WTC11 (cell line): ENCODE data around the gene ITPR1. TPM values are rescaled to one million over a fixed set of nuclear protein-coding genes. Genes with fewer than 3 reads are reported as not detected.

ENCODE experiments used
- ATAC-seq: fragments of 200-7000 bp; cut with Tn5 transposase; 2 replicates; pipeline ENCODE4 v1.10.0; 2021; ENCODE audit warnings: mild to moderate bottlenecking, moderate library complexity
- CTCF ChIA-PET: fragments of 300-600 bp; sonication (Branson Sonifier 250); formaldehyde crosslinking; loops from one replicate; lab custom pipeline; 2021; ENCODE audit warnings: antibody characterized with exemption; lab: Charles Lee
- POLR2A ChIA-PET: fragments of 350-600 bp; sonication (Branson Sonifier 250); formaldehyde crosslinking; loops from one replicate; lab custom pipeline; 2021; ENCODE audit warnings: antibody characterized with exemption; lab: Charles Lee
- DNase-seq: peaks from one replicate; pipeline ENCODE4 v3.0.0; 2021; ENCODE audit warnings: low spot score
- H3K27ac Mint-ChIP-seq: 2 replicates; pipeline ENCODE4 v1.8.0; 2021; ENCODE audit warnings: mixed read lengths
- H3K27me3 Mint-ChIP-seq: 2 replicates; pipeline ENCODE4 v1.8.0; 2021; ENCODE audit warnings: low read depth, mild to moderate bottlenecking, moderate library complexity, mixed read lengths
- H3K36me3 Mint-ChIP-seq: 2 replicates; pipeline ENCODE4 v1.8.0; 2021; ENCODE audit warnings: mixed read lengths
- H3K4me1 Mint-ChIP-seq: 2 replicates; pipeline ENCODE4 v1.8.0; 2022; ENCODE audit warnings: mixed read lengths
- H3K4me3 Mint-ChIP-seq: 2 replicates; pipeline ENCODE4 v1.8.0; 2021; ENCODE audit warnings: mild to moderate bottlenecking, moderate library complexity, mixed read lengths
- H3K9me3 Mint-ChIP-seq: 2 replicates; pipeline ENCODE4 v1.8.0; 2021; ENCODE audit warnings: mixed read lengths
- CBFB ChIP-seq: sonication (generic); formaldehyde crosslinking; IDR thresholded peaks from 2 replicates; pipeline ENCODE4 v1.8.1; 2022; ENCODE audit warnings: mild to moderate bottlenecking, low read depth, missing genetic modification reagents
- EMX1 ChIP-seq: fragments of 250-450 bp; sonication (Bioruptor Pico); IDR thresholded peaks from 2 replicates; pipeline ENCODE4 v1.8.0; 2021; ENCODE audit warnings: mild to moderate bottlenecking
- FOXK1 ChIP-seq: sonication (generic); formaldehyde crosslinking; IDR thresholded peaks from 2 replicates; pipeline ENCODE4 v1.8.0; 2022; ENCODE audit warnings: mild to moderate bottlenecking, moderate library complexity, missing genetic modification reagents
- MYBL2 ChIP-seq: sonication (generic); formaldehyde crosslinking; IDR thresholded peaks from 2 replicates; pipeline ENCODE4 v1.8.1; 2023; ENCODE audit warnings: mild to moderate bottlenecking, moderate library complexity, missing genetic modification reagents
- NR1H2 ChIP-seq: sonication (generic); formaldehyde crosslinking; IDR thresholded peaks from 2 replicates; pipeline ENCODE4 v1.9.0; 2021; ENCODE audit warnings: mild to moderate bottlenecking, moderate library complexity, missing genetic modification reagents
- NR2C2 ChIP-seq: sonication (generic); formaldehyde crosslinking; IDR thresholded peaks from 2 replicates; pipeline ENCODE4 v1.8.0; 2022; ENCODE audit warnings: mild to moderate bottlenecking, missing genetic modification reagents
- SMAD3 ChIP-seq: sonication (generic); formaldehyde crosslinking; IDR thresholded peaks from 2 replicates; pipeline ENCODE4 v1.8.0; 2022; ENCODE audit warnings: missing genetic modification reagents, mild to moderate bottlenecking, borderline replicate concordance
- SOX15 ChIP-seq: fragments of 250-450 bp; sonication (Bioruptor Pico); IDR thresholded peaks from 2 replicates; pipeline ENCODE4 v1.9.0; 2021; ENCODE audit warnings: mild to moderate bottlenecking
- TCF7 ChIP-seq: sonication (generic); formaldehyde crosslinking; IDR thresholded peaks from 2 replicates; pipeline ENCODE4 v1.8.0; 2022; ENCODE audit warnings: mild to moderate bottlenecking, low read depth, missing genetic modification reagents, moderate library complexity
- ZNF121 ChIP-seq: sonication (generic); formaldehyde crosslinking; IDR thresholded peaks from 2 replicates; pipeline ENCODE4 v1.8.0; 2023; ENCODE audit warnings: missing genetic modification reagents
- ZNF138 ChIP-seq: sonication (generic); formaldehyde crosslinking; conservative IDR thresholded peaks from 2 replicates; pipeline ENCODE4 v1.8.1; 2022; ENCODE audit warnings: mild to moderate bottlenecking, moderate library complexity, missing genetic modification reagents
- ZNF671 ChIP-seq: fragments of 250-450 bp; sonication (Bioruptor Pico); IDR thresholded peaks from 2 replicates; pipeline ENCODE4 v1.8.0; 2021; ENCODE audit warnings: mild to moderate bottlenecking
- total RNA-seq: library from RNA; stranded (reverse); gene quantifications from 3 replicates; pipeline ENCODE4 v1.2.3, GENCODE V29; 2021
- TF ChIP-seq, protein P1 (sequence below): fragments of 250-450 bp; sonication (Bioruptor Pico); conservative IDR thresholded peaks from 2 replicates; pipeline ENCODE4 v1.9.0; 2021; ENCODE audit warnings: mild to moderate bottlenecking
- TF ChIP-seq, protein P2 (sequence below): sonication (generic); formaldehyde crosslinking; IDR thresholded peaks from 2 replicates; pipeline ENCODE4 v1.8.1; 2022; ENCODE audit warnings: low read depth, mild to moderate bottlenecking, moderate library complexity, missing genetic modification reagents, borderline replicate concordance
- TF ChIP-seq, protein P3 (sequence below): sonication (generic); formaldehyde crosslinking; IDR thresholded peaks from 2 replicates; pipeline ENCODE4 v1.8.0; 2022; ENCODE audit warnings: missing genetic modification reagents
- TF ChIP-seq, protein P4 (sequence below): fragments of 250-450 bp; sonication (Bioruptor Pico); IDR thresholded peaks from 2 replicates; pipeline ENCODE4 v1.9.0; 2021; ENCODE audit warnings: mild to moderate bottlenecking
- TF ChIP-seq, protein P5 (sequence below): sonication (generic); formaldehyde crosslinking; IDR thresholded peaks from 2 replicates; pipeline ENCODE4 v1.8.0; 2022; ENCODE audit warnings: mild to moderate bottlenecking, missing genetic modification reagents

Gene ITPR1
- total RNA-seq, 1 experiment from 2014 or later: 11.8 TPM

DNA sequence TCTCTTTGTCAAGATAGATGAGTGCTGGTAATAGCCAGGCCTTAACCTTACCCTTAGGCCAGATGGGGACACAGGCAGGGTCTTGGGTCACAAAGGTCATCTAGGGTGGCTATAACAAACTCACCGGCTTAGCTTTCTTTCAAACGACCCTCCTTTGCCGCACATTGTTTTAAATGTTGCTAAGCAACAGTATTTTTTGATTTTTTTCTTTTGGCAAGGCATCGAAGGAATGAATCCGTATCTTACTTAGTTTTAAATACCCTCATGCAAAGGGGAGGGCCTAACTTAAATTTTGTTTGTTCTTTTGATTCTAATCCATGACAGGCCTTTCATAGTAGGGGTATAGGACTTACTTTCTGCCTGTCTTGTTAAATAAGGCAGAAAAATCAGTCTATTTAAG, 35.2 kb downstream of the ITPR1 start (continued):
- TF ChIP-seq, protein P1, sequence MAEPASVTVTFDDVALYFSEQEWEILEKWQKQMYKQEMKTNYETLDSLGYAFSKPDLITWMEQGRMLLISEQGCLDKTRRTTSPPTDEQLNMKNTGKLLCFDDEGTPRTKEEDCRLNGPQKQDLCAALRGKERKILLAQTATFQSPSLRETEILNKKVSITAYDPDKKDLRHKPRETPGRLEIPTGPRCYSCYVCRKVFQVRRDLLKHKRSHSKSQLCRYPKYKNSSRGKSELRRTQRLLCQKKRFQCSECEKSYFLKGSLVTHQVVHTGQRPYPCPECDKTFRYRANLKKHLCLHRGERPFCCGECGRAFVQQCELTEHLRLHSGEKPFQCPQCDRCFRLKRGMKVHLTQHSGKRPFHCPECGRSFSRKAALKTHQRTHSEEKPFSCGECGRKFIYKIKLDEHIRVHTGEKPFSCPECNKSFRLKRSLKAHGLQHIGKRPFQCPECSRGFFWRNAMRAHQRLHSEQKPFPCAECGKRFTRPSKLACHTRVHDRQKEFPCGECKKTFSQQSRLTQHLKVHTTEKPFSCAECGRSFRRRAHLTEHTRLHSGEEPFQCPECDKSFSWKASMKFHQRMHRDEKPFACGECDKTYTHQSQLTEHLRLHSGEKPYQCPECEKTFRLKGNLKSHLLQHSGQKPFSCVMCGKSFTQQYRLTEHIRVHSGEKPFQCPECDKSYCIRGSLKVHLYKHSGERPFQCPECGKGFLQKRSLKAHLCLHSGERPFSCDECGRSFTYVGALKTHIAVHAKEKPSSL (CRISPR knock-in tag): no peak
- TF ChIP-seq, protein P2, sequence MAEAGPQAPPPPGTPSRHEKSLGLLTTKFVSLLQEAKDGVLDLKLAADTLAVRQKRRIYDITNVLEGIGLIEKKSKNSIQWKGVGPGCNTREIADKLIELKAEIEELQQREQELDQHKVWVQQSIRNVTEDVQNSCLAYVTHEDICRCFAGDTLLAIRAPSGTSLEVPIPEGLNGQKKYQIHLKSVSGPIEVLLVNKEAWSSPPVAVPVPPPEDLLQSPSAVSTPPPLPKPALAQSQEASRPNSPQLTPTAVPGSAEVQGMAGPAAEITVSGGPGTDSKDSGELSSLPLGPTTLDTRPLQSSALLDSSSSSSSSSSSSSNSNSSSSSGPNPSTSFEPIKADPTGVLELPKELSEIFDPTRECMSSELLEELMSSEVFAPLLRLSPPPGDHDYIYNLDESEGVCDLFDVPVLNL (CRISPR knock-in tag): no peak

DNA sequence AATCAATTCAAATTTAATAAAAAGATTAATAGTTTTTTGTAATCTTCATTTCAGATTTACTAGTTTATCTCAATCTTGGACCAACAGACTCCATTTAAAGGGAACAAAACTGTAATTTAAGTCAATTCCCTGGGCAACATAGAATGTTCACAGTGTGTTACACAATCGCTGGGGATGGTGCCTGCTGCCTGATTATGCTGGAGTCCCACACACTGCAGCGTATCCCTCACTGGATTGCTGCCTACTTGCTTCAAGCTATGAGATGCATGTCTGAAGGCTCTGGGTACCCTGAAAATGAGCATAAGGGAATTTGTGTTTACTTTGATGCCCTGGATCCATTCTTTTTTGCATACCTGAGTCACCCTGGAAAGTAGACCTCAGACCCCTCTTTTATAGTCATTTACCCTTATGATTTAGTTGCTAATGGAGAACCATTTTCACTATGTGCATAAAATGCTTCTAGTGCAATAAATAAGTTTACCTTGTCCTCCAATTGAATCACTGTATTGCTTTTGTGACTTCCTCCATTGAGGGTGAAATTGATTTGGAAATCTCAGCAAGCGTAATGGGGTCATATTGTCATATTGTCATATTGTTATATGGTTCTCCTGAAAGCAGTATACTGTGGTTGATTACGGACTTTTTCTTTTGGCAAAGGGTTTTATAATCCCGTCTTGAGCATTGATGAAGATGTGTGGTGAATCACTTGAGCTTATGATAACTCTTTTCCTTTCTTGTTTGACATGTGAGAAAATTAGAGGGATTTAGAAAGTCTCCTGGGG, 35.9 kb downstream of the ITPR1 start:
- TF ChIP-seq SMAD3 (no peak), CBFB (CRISPR knock-in tag) (no peak), ZNF121 (CRISPR knock-in tag) (no peak), EMX1 (CRISPR knock-in tag) (no peak), MYBL2 (CRISPR knock-in tag) (no peak), ZNF138 (no peak), TCF7 (no peak), FOXK1 (CRISPR knock-in tag) (no peak), SOX15 (CRISPR knock-in tag) (no peak), ZNF671 (no peak), NR1H2 (no peak), NR2C2 (CRISPR knock-in tag) (no peak)
- TF ChIP-seq, protein P3, sequence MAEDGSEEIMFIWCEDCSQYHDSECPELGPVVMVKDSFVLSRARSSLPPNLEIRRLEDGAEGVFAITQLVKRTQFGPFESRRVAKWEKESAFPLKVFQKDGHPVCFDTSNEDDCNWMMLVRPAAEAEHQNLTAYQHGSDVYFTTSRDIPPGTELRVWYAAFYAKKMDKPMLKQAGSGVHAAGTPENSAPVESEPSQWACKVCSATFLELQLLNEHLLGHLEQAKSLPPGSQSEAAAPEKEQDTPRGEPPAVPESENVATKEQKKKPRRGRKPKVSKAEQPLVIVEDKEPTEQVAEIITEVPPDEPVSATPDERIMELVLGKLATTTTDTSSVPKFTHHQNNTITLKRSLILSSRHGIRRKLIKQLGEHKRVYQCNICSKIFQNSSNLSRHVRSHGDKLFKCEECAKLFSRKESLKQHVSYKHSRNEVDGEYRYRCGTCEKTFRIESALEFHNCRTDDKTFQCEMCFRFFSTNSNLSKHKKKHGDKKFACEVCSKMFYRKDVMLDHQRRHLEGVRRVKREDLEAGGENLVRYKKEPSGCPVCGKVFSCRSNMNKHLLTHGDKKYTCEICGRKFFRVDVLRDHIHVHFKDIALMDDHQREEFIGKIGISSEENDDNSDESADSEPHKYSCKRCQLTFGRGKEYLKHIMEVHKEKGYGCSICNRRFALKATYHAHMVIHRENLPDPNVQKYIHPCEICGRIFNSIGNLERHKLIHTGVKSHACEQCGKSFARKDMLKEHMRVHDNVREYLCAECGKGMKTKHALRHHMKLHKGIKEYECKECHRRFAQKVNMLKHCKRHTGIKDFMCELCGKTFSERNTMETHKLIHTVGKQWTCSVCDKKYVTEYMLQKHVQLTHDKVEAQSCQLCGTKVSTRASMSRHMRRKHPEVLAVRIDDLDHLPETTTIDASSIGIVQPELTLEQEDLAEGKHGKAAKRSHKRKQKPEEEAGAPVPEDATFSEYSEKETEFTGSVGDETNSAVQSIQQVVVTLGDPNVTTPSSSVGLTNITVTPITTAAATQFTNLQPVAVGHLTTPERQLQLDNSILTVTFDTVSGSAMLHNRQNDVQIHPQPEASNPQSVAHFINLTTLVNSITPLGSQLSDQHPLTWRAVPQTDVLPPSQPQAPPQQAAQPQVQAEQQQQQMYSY: no peak
- TF ChIP-seq, protein P4, sequence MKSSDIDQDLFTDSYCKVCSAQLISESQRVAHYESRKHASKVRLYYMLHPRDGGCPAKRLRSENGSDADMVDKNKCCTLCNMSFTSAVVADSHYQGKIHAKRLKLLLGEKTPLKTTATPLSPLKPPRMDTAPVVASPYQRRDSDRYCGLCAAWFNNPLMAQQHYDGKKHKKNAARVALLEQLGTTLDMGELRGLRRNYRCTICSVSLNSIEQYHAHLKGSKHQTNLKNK (CRISPR knock-in tag): no peak
- TF ChIP-seq, protein P5, sequence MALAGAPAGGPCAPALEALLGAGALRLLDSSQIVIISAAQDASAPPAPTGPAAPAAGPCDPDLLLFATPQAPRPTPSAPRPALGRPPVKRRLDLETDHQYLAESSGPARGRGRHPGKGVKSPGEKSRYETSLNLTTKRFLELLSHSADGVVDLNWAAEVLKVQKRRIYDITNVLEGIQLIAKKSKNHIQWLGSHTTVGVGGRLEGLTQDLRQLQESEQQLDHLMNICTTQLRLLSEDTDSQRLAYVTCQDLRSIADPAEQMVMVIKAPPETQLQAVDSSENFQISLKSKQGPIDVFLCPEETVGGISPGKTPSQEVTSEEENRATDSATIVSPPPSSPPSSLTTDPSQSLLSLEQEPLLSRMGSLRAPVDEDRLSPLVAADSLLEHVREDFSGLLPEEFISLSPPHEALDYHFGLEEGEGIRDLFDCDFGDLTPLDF (CRISPR knock-in tag): no peak
- TF ChIP-seq, protein P2 (CRISPR knock-in tag): no peak
- H3K36me3 Mint-ChIP-seq: no peaks in the 10 kb centered on the region
- H3K27me3 Mint-ChIP-seq: no peaks in the 10 kb centered on the region

More for the DNA sequence above, 35.9 kb downstream of the ITPR1 start:
- Mint-ChIP-seq H3K4me1 (peaks cover 17% of the 10 kb centered on the region), H3K9me3 (no peaks in the 10 kb centered on the region), H3K27ac (no peak overlapping the region), H3K4me3 (no peak overlapping the region)
- ChIA-PET CTCF (no interaction called here), POLR2A (interaction anchor here (0.6 kb wide), 1 partner anchor 36 kb away, joined by 3 read pairs; the partner anchor contains the start of gene ITPR1)
- no peak for ATAC-seq
- DNase-seq: no peak
